Stimulated activated CD8-positive, alpha-beta memory T cell treated with anti-CD3 and anti-CD28 coated beads, Interleukin-15, amount 100 ng/mL, for 48 hours (primary cell): Measurements from ENCODE around the gene SERPINB10.

Experiments used
- DNase-seq, 2 donors: peaks; one replicate each; pipeline ENCODE4 v3.0.0-alpha.2; 2020; ENCODE audit warnings: low read depth in 2 of 2

Gene SERPINB10

DNA sequence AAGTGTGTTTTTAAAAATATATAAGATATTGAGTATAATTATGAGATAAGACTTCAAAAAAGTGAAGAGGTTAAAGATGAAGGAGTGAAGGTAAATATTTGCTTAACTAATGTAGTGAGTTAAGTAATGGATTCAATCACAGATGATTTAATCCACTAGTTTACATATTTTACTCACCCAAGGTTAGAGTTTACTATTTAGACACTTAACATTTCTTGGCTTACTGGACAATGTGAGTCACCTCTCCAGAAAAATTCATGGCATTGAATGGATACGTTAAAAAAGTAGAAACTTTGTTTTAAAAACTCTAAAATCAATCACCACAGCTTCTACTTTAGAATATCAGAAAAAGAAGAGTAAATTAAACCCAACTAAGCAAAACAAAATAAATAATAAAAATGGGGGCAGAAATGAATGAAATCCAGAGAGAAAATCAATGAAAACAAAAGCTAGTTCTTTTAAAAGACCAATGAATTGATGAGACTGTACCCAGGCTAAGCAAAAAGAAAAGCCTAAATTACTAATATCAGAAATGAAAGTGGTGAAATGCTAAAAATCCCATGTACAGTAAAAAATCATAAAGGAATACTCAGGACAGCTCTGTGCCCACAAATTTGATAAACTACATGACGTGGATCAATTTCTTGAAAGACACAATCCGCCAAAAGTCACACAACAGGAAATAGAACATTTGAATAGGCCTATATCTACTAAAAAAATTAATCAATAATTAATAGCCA is 39.5 kb downstream of the SERPINB10 start:
- DNase-seq: no peak

DNA sequence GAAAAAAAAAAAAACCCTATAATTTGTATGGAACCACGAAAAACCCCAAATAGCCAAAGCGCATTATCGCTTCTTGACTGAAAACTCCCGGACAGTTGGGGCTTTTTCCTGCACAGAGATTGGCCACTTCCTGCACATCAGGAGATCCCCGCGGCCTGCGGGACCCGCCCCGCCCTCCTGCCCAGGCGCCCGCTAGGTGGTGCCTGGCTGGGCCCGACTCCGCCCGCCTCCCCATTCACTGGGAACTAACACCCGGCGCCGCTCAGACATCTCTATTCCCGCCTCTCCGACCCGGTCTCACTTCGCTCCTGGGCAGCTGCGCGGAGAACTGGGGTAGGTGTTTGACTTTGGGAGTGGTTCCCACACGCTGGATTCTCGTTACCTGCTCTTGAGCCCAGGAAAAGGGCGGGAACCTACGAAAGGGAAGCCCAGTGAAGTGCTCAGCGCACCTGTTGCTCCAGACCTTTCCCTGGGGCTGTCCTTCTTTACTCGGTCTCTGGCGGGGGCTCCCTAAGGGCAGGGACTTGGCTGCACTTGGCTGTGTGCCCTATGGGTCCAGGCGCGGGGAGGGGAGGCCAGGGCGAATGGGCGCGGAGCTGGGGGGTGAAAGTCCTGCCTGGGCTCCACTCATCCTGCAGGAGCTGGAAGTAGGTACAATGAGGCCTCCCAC is 41.4 kb downstream of the SERPINB10 start, which contains the start of gene HMSD:
Gene HMSD, plus strand, starts transcription at position 234 of the 670 bp plus-strand sequence. CDS start 4,155 bp downstream, outside the sequence.
- DNase-seq: peak; percentile 63 to 70

DNA sequence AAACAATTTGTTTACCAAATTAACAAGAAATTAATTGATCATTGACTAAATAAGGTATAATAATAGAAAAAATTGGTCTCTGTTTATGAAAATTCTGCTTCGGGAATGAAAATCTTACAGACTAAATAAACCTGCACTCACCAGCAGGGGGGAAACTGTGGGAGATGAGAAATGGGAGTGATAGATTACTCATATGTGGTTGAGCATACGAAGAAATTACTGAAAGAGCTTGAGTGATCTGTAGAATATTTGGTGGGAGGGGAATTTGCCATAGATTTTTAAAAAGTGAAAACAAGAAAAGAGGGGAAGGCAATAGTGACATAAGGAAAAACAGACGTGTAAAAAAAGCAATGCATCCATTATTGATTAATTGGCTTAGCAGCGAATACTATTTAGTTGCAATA is 43.5 kb downstream of the SERPINB10 start:
- DNase-seq: peak in 1 of 2 donors; percentile 11

DNA sequence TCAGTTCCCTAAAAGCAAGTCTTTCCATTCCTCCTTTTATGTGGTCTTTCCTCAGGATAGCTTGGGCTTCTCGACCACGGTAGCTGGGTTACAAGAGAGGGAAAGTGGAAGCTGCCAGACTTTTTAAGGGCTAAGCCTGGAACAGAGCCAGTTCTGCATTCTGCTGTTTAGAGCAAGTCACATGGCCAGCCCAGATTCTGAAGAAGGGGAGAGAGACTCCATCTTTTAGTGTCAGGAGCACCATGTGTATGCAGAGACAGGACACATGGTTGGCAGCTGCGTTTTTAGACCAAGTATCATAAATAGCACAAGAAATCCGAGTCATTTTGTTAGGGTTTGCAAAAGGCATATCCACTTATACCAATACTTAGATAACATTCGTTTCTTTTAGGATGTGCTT is 46.1 kb downstream of the SERPINB10 start:
- DNase-seq: no peak

DNA sequence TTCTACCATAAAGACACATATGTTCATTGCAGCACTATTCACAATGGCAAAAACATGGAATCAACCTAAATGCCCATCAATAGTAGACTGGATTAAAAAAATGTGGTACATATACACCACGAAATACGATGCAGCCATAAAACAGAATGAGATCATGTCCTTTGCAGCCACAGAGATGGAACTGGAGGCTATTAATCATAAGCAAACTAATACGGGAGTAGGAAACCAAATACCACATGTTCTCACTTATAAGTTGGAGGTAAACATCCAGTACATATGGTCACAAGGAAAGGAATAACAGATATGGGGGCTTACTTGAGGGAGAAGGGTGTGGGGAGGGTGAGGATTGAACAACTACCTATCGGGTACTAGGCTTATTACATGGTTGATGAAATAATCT is 49.0 kb downstream of the SERPINB10 start:
- no peak for DNase-seq

DNA sequence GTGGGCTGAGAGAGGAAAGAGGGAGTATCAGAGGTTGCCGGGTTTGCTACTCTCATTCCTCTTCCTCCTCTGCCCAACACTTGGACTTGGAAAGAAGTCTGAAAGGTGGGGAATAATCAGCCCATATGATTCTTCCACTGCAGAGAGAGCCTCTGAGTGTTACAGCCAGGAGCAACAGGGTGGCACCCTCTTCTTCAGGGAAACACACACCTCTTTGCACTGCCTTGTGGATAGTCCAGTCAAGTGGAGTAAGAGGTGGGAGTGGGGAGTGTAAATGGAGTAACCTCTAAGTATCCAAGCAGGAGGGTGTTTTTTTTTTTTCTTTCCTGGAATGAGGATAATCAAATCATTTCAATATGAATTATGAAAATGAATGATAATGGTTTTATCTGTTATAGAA is 53.1 kb downstream of the SERPINB10 start:
- no peak for DNase-seq

DNA sequence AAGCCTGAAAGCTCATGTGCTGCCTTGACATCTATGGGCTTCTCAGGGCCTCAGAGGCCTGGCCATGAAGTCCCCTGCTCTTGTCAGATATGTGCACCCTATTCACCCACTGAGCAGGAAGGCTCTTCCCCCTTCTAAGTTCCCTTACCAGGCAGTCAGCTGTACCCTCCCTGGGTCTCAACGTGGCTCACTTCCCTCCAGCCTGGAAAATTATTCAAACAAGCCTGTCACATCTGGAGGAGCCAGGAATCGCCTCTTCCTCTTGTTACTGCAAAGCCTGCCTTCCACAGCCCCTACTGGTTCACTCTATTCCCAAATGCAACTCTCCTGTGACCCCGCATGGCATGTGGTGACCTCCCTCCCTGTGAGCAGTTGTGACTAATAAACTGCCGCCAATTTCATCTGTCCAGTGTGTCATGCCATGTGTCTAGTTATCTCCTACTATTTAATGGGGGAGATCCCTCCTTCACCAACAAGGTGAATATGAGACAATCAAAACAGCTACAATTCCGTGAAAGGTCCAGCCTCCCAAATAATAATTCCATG is 53.8 kb downstream of the SERPINB10 start:
- DNase-seq: no peak

DNA sequence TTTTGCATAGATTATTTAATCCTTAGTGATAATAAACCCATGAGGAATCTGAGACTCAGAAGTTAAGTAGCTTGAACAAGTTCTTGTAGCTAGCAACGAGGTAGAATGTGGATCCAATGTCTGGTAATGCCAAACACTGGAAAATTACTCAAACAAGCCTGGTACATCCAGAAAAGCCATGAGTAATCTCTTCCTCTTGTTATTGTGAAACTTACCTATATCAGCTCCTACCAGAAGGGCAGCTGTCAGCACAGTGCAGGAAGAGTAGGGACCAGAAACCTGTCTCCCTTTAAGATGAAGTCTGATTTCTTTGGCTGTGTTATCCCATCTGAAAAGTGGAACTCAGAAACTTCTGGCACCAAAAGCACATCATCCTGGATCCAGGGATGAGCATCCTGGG is 54.4 kb downstream of the SERPINB10 start:
- no peak for DNase-seq

DNA sequence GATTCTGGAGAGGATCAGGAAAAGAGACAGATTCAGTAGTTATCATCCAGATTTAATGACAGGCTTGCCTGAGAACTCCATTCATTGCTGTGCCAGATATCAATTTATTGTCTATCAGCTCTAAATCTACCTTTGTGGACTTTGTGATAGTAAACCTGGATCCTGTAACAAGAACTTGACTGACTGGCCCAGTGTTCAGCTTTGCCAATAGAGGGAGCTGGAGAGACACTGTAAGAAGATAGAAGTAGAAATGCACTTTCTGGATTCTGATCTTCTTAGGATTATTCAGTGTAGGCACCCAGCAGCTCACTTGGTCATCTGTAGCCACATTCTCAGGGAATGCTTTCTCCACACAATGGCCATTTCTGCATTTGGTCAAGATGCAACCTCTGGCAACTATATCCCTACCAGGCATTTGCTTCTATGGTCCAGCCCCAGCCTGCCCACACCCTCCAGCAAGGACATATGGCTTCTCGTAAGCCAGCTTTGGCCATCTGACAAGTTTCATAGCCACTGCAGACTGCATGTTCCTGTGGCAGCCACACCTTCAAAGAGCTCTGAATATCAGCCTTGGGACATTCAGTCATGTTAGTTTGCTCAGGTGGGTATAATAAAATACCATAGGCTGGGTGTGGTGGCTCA is 56.0 kb downstream of the SERPINB10 start:
- DNase-seq: no peak

DNA sequence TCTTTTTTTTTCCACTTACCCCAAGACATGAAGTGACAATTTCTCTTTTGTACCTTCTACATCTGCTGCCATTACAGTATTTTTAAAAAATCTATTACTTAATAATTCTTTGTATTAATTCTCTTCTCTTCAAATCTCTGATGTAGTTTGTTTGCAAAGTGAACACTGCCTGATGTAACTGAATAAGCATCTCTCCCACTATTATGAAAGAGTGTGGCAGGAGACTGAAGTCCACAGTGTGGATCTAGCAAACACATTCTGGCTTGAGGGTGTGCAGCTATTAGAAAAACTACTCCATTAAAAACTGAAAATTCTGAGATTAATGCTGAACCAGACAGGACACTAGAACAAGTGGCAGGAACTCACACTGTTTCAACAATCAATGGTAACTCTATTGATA is 57.1 kb downstream of the SERPINB10 start:
- no peak for DNase-seq

DNA sequence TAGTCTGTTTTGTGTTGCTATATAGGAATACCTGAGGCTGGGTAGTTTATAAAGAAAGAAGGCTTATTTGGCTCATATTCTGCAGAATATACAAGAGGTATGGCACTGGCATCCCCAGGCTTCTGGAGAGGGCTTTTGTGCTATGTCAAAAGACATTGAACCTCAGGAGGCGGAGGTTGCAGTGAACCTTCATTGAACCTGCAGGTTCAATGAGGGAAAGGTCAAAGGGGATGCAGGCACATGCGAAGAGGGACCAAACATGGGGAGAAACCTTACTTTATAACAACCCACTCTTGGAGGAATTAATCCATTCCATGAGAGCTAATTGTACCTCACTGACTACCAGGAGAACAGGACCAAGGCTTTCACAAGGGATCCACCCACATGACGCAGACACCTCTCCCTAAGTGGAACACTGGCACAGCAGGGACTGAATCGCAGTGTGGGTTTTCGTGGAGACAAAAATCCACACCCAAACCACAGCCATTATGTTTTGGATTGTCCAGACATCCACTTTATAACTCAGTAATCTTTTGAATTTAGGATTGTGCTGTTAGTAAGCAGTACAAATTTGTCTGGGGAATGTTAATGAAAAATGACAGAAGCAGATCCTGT is 58.1 kb downstream of the SERPINB10 start:
- no peak for DNase-seq

DNA sequence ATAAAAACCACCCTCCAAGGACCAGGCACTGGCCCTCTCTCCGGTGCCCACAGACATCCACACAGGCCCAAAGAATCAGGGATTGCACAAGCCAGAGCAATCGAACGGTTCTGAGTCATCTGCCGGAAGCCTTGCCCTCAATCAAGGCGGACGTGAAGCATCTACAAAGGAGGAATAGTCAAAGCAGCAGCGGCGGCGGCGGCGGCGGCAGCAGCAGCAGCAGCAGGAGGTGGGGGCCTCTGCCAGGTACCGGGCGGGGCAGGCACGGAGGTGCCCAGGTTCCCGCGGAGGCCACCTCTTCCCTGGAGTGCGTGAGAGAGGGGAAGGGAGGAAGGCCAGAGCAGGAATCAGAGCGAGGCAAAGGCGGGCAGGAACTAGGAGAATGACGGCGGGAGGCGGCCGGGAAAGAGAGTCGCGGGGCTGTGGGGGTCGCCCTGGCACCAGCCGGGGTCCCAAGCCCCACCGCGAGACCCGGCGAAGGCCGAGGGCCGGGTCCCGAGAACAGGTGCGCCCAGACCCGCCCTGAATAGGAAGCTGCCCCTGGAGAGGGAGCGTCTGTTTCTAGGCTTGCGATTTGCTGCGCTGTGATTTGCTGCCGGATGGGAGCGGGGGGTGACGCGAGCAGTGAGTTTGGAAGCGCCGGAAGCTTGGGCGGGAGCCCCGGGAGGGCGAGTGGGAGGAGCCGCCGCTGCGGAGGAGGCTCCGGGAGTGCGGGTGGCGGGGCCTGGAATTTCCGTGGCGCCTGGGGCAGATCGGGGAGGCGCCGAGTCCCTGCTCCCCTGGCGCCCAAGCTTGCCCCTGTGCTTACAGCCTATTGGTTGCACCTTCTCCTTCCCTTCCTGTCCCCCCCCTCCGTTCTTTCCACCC is 62.4 kb downstream of the SERPINB10 start, which contains the start of gene SERPINB8:
Gene SERPINB8, plus strand, starts transcription at position 140 of the 867 bp plus-strand sequence. CDS start 8,228 bp downstream, outside the sequence.
- peak; percentile 66 to 75 for DNase-seq

DNA sequence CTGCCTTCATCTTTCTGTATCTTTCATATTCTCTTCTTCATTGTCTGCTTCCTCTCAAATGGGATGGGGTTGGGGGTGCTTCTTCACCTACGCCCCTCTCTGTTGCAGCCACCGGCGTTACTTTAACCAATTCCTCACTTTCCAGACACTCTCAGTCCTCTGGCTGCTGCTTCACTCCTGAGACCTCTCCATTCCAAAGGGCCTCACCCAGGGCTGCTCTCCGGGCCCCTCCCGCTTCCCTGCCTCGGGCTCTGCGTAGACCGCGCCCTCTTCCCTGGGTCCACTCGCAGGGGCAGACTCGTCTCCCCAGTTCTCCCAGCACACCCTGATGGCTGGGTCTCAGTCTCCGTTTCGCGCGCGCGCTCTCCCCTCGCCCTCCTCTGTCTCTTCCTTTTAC is 63.0 kb downstream of the SERPINB10 start:
- no peak for DNase-seq

DNA sequence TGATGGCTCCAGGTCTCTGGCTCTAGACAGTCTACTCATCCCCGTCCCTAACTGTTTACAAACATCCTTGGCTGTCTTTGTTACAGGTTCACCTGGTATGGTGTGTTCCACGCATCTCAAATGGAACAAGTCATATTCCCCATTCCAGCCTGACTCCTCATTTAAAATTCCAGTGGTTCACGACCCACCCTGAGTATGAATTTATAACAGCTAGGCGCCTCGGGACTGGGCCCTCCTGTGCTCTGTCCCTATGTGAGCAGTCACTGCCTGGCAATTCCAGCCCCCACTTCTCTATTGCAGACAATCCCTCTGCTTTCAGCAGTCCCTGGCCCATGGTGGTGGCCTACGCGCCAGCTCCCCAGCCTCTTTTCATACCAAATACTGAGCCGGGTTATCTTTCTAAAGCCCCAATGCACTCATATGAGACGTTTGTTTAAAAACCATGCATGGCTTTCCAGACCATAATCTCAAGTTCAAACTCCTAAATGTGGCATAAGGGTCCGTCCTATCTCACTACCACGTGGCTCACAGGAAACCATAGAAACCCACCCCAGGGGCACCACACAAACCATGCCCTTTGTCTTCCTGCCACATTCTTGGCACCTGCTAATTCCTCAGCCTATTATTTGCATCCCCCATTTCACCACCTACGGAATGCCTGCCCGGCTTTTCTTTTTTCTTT is 63.7 kb downstream of the SERPINB10 start:
- DNase-seq: no peak

DNA sequence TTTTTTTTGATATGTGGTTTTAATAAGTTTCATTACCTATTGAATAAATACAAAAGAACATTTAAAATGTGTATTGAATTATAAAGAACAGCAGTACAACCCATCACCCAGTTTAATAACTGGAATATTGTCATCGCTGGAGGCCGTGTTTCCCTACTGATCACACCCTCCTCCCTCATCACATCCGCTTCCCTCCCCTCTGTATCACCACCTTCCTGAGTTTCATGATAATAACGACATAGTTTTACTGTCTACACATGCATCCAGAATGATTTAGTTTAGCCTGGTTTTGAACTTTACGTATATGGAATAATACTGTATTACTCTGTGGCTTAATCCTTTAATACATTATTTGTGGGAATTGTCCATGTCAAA is 64.2 kb downstream of the SERPINB10 start:
- DNase-seq: no peak

DNA sequence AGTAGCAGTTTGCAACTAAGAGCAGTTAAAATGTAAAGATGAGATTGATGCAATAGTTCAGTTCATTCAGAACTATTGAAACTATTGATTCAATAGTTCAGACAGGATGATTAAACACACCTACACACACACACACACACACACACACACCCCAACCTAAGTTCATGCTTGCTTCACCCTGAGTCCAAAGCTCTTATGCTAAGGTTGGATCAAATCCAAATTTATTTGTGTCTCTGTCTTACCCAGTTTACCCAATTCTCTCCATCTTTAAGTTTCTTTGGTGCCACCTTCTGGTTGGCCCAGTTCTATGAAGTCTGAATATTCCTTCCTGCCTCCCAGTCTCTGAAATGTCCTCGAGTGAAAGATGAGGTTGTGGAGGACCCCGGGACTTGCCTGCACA is 67.2 kb downstream of the SERPINB10 start:
- no peak for DNase-seq

DNA sequence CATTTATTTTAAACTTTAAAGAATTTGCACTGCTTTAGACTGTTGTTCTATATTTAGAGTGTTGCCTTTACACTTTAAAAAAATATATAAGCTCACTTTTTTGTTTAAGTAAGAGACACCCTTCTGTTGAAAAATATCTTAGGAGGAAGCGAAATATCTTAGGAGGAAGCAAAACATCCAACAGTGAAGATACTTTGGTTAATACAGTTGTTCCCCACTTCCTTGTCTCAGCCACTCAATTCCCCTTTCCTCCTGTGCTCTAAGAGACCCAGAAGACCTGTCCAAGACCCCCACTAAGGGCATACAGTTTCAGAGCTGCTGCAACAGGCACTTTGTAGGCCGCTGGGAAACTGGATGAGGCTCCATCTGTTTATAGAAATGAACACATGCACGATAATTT is 67.9 kb downstream of the SERPINB10 start:
- DNase-seq: no peak

DNA sequence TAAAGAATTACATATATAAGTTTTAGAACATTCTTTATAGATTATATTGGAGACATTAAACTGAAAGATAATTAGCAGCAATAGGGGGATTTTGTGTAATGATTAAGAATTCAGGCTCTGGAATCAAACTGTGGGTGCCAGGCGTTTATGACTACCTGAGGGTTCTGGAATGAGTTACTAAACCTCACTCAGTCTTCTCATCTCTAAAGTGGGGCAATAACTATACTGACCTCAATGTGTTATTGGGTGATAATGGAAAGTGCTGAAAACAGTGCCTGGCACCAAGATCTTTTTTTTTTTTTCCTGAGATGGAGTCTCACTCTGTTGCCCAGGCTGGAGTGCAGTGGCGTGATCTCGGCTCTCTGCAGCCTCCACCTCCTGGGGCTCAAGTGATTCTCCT is 69.3 kb downstream of the SERPINB10 start:
- DNase-seq: no peak

DNA sequence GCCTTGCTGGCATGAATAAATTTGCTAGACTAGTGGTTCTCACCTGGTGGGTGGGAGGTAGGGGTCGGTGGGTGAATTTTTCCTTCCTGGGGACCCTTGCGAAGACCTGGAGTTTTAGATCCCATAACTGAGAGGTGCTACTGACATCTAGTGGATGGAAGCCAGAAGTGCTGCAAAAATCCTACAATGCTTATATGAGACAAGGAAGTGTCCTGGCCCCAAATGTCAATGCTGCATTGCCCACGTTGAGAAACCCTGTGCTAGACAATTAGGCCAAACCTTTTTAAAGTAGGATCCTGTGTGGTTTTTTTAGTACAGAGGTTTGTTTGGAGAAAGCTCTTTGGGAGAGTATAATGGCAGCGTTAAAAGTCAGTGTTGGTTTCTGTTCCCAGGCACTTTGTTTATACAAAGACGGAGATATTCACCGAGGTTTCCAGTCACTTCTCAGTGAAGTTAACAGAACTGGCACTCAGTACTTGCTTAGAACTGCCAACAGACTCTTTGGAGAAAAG is 71.7 kb downstream of the SERPINB10 start:
- no peak for DNase-seq

DNA sequence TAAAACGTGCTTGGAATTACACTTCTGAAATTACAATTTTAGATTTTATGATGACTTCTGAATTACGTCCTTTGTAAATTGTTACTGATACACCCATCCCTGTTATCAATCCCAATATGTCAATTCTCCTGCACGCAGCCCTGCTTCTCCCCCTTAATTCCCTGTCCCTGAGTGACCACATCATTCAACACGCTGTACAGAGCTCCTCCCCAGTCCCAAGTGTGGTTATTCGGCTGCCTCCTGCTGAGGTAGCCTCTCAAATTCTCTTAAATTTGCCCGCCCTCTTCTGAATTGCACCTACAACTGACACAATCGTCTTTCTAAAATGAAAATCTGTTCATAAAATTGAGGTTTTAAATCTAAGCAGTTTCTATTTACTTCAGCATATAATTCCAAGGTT is 72.3 kb downstream of the SERPINB10 start:
- DNase-seq: no peak
